ENCODE data around the gene ERG28. TPM values are rescaled to one million over a fixed set of nuclear protein-coding genes. Genes with fewer than 3 reads are reported as not detected.

ERG28 gene
- total RNA-seq, 1 experiment from 2014 or later, result 18.4 TPM

DNA sequence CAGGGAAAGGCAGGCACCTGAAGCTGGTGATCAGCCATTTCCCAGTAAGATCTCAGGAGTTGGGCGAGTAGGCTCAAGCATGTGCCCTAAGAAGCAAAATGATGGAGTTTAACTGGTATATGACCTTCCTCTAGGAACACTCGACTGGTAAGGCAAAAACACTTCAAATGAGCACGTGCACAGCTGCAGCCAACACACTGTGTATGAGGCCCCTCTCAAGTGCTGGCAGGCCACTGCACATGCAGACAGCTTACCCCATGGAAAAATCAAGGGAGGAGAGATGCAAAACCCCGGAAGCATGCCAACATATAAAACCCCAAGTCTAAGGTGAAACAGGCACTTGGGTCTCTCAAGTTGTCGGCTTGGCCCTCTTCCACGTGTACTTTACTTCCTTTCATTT, 39.6 kb upstream of the ERG28 start (continued):
- no peak for TF ChIP-seq EZH2 (IDR thresholded peaks at IDR 0.05)
- no peak for TF ChIP-seq POLR2A (IDR thresholded peaks at IDR 0.05; ENCODE audit: borderline replicate concordance, extremely low read depth, insufficient read depth, insufficient read length)
- no peak for TF ChIP-seq CEBPB (IDR thresholded peaks at IDR 0.05; ENCODE audit: low read depth)
- TF ChIP-seq, protein P1, sequence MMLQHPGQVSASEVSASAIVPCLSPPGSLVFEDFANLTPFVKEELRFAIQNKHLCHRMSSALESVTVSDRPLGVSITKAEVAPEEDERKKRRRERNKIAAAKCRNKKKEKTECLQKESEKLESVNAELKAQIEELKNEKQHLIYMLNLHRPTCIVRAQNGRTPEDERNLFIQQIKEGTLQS (IDR thresholded peaks at IDR 0.05), result no peak

DNA sequence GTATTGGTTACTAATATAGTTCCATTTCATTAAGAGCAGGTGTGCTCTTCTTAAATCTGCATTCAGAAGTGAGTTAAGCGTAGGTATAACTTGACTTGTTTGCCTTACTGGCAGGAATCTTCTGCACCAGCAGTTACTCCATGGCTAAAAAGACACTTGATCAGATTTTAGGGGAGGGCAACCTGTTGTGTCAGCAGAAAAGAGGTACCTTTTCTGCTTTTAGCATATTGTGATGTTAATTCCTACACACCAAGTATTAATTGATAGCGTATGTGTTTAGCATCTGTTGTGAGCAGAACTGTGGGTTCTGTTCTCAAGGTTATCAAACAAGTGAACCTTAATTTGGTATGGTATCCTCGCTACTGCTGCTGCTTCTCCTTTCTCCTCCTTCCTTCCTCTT, 38.7 kb upstream of the ERG28 start:
- H3K36me3 ChIP-seq (ENCODE audit: control insufficient read depth in 1 of 2, insufficient read depth in 2 of 2, low read length in 2 of 2), result peaks cover 3 to 6% of the 10 kb centered on the region in 2 experiments; a peak in 2 of 4 replicates
- H3K27me3 ChIP-seq (ENCODE audit: insufficient read depth, low read length), result no peaks in the 10 kb centered on the region
- TF ChIP-seq TCF7L2 (IDR thresholded peaks at IDR 0.05; ENCODE audit: borderline replicate concordance, extremely low read depth, insufficient read depth, insufficient read length) (no peak), EZH2phosphoT487 (IDR thresholded peaks at IDR 0.05; ENCODE audit: borderline replicate concordance) (no peak), ELF1 (IDR thresholded peaks at IDR 0.05; ENCODE audit: borderline replicate concordance, low read depth) (no peak), SRF (IDR thresholded peaks at IDR 0.05; ENCODE audit: low read depth) (no peak), CEBPB (IDR thresholded peaks at IDR 0.05; ENCODE audit: low read depth) (no peak), JUND (IDR thresholded peaks at IDR 0.05) (no peak), CBX3 (IDR thresholded peaks at IDR 0.05; ENCODE audit: low read depth) (no peak), YY1 (IDR thresholded peaks at IDR 0.05; ENCODE audit: extremely low read depth, insufficient replicate concordance, low read depth, low read length) (no peak)
- TF ChIP-seq, protein P2, sequence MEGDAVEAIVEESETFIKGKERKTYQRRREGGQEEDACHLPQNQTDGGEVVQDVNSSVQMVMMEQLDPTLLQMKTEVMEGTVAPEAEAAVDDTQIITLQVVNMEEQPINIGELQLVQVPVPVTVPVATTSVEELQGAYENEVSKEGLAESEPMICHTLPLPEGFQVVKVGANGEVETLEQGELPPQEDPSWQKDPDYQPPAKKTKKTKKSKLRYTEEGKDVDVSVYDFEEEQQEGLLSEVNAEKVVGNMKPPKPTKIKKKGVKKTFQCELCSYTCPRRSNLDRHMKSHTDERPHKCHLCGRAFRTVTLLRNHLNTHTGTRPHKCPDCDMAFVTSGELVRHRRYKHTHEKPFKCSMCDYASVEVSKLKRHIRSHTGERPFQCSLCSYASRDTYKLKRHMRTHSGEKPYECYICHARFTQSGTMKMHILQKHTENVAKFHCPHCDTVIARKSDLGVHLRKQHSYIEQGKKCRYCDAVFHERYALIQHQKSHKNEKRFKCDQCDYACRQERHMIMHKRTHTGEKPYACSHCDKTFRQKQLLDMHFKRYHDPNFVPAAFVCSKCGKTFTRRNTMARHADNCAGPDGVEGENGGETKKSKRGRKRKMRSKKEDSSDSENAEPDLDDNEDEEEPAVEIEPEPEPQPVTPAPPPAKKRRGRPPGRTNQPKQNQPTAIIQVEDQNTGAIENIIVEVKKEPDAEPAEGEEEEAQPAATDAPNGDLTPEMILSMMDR (IDR thresholded peaks at IDR 0.05 in 2 of 3, conservative IDR thresholded peaks at IDR 0.05 in 1 of 3; ENCODE audit: borderline replicate concordance in 1 of 3, insufficient read depth in 1 of 3, low read depth in 2 of 3, low read length in 2 of 3), result no peak
- TF ChIP-seq, protein P3, sequence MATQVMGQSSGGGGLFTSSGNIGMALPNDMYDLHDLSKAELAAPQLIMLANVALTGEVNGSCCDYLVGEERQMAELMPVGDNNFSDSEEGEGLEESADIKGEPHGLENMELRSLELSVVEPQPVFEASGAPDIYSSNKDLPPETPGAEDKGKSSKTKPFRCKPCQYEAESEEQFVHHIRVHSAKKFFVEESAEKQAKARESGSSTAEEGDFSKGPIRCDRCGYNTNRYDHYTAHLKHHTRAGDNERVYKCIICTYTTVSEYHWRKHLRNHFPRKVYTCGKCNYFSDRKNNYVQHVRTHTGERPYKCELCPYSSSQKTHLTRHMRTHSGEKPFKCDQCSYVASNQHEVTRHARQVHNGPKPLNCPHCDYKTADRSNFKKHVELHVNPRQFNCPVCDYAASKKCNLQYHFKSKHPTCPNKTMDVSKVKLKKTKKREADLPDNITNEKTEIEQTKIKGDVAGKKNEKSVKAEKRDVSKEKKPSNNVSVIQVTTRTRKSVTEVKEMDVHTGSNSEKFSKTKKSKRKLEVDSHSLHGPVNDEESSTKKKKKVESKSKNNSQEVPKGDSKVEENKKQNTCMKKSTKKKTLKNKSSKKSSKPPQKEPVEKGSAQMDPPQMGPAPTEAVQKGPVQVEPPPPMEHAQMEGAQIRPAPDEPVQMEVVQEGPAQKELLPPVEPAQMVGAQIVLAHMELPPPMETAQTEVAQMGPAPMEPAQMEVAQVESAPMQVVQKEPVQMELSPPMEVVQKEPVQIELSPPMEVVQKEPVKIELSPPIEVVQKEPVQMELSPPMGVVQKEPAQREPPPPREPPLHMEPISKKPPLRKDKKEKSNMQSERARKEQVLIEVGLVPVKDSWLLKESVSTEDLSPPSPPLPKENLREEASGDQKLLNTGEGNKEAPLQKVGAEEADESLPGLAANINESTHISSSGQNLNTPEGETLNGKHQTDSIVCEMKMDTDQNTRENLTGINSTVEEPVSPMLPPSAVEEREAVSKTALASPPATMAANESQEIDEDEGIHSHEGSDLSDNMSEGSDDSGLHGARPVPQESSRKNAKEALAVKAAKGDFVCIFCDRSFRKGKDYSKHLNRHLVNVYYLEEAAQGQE (IDR thresholded peaks at IDR 0.05; ENCODE audit: low read depth), result no peak
- no peak overlapping the region for H3K27ac ChIP-seq (ENCODE audit: low read depth, low read length)
- no peaks in the 10 kb centered on the region for H3K9me3 ChIP-seq (ENCODE audit: control insufficient read depth in 1 of 2, insufficient read depth in 1 of 2, low read depth in 1 of 2, low read length in 2 of 2)
- CTCF ChIA-PET, result no interaction called here
- no peak overlapping the region for H3K4me3 ChIP-seq (replicated peaks in 1 of 2; ENCODE audit: low read depth in 1 of 2, low read length in 2 of 2)
- no peak overlapping the region for H3K4me2 ChIP-seq (ENCODE audit: low read length)
- RAD21 ChIA-PET (ENCODE audit: low non-redundant PET in 1 of 2, low total read pairs in 2 of 2, uncharacterized antibody in 2 of 2, unreplicated experiment in 2 of 2), result no interaction called here
- ATAC-seq, result no peak
- no peaks in the 10 kb centered on the region for H3K4me1 ChIP-seq (ENCODE audit: control insufficient read depth in 1 of 2, insufficient read depth in 2 of 2, low read length in 2 of 2)
- intact Hi-C loops (cut with micrococcal nuclease), result no loop called here
- H2AFZ ChIP-seq (ENCODE audit: low read depth, low read length, poor library complexity, severe bottlenecking), result no peak overlapping the region
- no peaks in the 10 kb centered on the region for H4K20me1 ChIP-seq (ENCODE audit: insufficient read depth)
- no peaks in the 10 kb centered on the region for H3K9me2 ChIP-seq (ENCODE audit: insufficient read depth)
- no peak for DNase-seq (ENCODE audit: low read depth, low spot score)
- BruUV-seq (replicated peaks), result no TSS peak
- no peaks in the 10 kb centered on the region for H3K79me2 ChIP-seq (ENCODE audit: insufficient read depth, low read length)
- H3K9ac ChIP-seq (ENCODE audit: low read length), result no peak overlapping the region
- POLR2A ChIA-PET, result no interaction called here
